Right lung (tissue), 5 donors: ENCODE measurements around the gene GATA3. TPM values are rescaled to one million over a fixed set of nuclear protein-coding genes. Genes with fewer than 3 reads are reported as not detected.

Experiments
- polyA plus RNA-seq, 5 donors: library from polyadenylated mRNA; unstranded; fragments of 120-200 nt; gene quantifications; one replicate each; pipeline versions ENCODE4 v1.2.1 to v1.2.3, GENCODE V29; 2013; ENCODE audit warnings: inconsistent platforms in 1 of 5, low replicate concordance in 1 of 5; ENCODE audit not compliant: insufficient read length in 5 of 5, insufficient read depth in 1 of 5

The GATA3 gene
- polyA plus RNA-seq, 5 donors: 2.1 to 3.8 (median 2.5) TPM

Other genes with a start within 250 kb of the GATA3 start
- gene TAF3, start 236.2 kb upstream of the GATA3 start, polyA plus RNA-seq: 1 to 10 TPM; 8.3 to 9.7 (median 9.0) TPM